Activated T-cell treated with anti-CD3 and anti-CD28 coated beads for 48 hours (primary cell): ENCODE results near the gene EXOC4.
"Not testable (repeated sequence)": the region's sequence is repeated elsewhere in the genome, so short reads cannot be mapped to it uniquely, and the experiment has no call there.

ENCODE experiments used
- DNase-seq: peaks from one replicate; pipeline ENCODE4 v3.0.0-alpha.2; 2020; ENCODE audit warnings: low read depth

EXOC4 gene

DNA sequence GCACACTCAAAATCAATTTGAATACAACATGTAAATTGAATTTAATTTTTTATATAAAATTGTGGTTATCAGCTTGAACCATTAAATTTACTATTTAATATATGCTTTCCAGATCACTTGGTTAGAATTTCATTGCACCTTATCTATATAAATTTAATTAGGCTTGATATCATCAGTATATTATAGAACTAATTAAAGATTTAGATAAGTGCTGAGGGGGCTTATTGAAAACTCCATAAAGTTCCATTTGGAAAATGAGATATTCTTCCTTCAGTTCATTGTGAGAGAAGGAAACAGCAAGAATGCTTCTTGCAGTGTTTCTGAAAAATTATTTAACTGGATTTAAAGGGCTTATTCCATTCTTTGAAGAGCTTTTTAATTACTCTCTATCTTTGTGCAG is 788.6 kb downstream of the EXOC4 start:
- no peak for DNase-seq

- no peak for DNase-seq
These were observed 789.4 kb downstream of the EXOC4 start for GRCh38 chr7:134042307-134042706.

DNA sequence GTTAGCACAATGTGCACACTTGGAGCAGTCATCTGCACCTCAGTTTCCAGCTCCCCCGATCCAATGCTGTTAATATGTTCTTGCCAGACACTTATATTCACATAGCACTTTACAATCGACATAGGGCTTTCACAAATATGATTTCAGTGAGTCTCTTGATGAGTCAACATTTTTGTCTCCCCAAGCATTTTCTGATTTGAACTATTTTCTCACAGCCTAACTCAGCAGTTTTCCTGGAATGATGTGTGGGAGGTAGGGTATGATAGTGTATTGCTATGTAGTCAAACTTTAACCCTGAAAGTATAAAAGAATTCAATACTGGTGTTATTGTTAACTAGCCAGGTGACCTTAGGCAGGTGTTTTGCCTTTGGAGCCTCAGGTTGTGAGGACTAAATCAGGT is 791.8 kb downstream of the EXOC4 start:
- DNase-seq, result no peak

DNA sequence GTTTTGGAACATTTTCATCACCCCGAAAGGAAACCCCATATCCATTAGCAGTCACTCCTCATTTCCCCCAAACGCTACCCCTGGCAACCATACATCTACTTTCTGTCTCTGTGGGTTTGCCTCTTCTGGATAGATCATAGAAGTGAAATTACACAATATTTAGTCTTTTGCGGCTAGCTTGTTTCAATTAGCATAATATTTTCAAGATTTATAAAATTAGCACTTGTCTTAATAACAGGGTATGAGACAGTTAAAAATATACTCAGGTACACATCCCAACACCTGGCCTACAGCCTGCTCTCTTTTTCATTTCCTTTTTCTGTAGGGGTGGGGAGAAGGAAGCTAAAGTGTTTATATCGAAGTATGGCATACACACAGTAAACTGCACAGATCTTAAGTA is 792.8 kb downstream of the EXOC4 start:
- no peak for DNase-seq

DNA sequence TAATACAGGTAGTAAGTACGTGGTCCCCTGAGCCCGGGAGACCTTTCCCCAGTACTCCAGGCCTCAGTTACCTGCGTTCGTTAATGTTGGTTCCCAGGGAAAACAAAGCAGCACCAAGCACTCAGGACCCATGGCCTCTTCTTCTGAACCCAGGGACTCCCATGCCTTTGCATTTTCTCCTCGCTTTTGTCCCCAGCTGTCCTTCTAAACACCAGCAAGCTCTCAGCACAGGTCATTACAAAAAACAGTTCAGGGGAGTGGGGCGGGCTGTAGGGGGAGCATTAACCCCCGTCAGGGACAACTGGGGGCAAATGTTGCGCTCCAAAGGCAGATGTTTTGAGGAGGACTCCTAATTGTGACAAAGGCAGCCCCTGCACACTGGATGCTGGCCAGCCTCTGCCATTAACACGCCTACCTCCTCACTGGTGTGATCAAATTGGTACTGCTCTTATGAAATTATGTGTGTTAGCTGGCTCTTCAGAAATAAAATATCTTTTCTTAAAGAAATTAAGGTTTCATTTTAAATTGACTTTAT is 793.8 kb downstream of the EXOC4 start:
- no peak for DNase-seq

DNA sequence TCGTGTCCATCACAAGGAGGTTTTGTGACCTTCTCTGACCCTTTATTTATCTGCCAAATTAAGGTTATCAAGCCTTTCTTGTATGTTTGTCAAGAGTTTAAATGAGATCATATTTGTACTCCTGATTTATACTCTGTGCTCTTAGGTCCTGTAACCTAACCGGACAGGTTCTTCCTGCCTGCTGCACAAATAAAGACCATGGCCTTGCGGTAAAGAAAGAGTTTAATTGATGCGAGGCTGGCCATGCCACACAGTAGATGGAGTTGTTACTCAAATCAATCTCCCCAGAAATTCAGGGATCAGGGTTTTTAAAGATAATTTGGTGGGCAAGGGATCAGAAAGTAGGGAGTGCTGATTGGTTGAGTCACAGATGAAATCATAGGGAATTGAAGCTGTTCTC is 794.8 kb downstream of the EXOC4 start:
- no peak for DNase-seq

- DNase-seq, result no peak
These were observed 795.3 kb downstream of the EXOC4 start for GRCh38 chr7:134048166-134048565.

- DNase-seq, result no peak
These were observed 798.1 kb downstream of the EXOC4 start for GRCh38 chr7:134051020-134051419.

- DNase-seq, result no peak
These were observed 803.9 kb downstream of the EXOC4 start for GRCh38 chr7:134056816-134057215.

DNA sequence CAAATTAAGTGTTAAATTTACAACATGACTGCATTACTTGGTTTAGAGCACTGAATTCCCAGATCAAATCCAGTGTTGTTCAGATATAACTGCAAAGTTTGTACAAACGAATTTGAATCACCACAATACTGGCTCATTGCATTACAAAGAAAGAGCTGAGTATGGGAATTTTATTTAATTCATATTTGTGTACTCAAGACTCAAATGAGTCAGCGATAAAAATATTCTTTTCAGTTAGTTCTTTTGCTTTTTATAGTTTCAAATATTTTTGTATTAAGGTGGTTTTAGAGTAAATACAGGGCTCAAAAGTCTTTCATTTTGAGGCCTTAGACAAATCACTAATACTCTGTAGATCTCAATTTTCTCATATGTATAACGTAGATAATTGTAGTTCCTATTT is 805.6 kb downstream of the EXOC4 start:
- no peak for DNase-seq

GRCh38 chr7:134058980-134059379 is 806.1 kb downstream of the EXOC4 start:
- no peak for DNase-seq

GRCh38 chr7:134059921-134060320 is 807.0 kb downstream of the EXOC4 start:
- no peak for DNase-seq

DNA sequence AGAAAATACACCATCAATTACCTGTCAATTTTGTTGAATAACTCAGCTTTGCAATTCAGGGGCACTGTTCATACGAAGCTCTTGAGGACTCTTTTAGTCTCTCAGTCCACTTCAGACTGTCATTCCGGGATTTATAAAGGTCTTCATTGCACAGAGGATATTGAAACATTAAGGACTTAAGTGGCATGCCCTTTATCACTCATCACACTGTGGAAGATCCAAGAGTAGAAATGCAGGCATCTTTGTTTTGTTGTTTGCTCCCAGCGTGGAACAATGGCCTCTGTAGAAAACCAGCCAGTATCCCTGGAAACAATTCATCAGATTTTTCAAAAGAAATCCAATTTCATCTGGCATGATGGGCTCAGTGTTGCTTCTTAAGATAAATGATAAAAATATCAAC is 808.0 kb downstream of the EXOC4 start:
- DNase-seq, result no peak

DNA sequence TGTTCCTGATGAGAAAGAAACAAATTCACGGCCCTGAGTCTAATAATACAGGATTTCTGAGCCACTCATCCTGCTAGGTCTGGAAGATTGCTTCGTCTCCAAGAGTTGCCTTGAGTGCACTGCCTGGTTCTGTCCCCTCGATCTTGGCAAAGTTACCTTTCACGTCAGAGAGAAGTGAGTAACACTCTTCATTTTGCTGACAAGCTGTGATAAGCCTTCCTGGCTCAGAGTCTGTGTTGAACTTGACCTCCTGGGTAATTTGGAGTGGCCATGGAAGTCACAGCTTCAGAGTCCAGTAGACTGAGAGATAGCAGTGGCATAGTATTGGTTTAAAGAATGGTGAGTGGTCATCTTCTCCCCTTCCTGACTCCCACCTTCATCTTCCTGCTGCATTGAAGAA is 809.6 kb downstream of the EXOC4 start:
- DNase-seq, result no peak

DNA sequence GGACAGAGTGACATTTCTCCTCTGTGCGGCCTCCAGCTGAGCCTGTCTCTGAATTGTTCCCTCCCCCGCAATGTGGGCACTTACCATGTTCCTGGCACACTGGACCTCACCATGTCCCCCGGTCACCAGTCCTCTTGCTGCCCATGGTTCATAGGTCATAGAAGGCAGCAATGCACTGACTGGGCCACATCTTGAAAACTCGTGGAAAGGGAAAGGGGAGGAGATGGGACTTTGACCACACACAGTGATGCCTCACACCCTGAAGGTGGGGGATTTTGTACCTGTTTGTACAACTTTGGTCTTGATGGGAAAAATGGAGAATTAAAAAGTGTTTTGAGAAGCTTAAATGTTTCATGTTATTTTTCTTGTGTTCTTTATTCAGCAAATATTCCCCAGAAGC is 812.5 kb downstream of the EXOC4 start:
- DNase-seq, result no peak

- DNase-seq, result no peak
These were observed 814.3 kb downstream of the EXOC4 start for GRCh38 chr7:134067164-134067563.

DNA sequence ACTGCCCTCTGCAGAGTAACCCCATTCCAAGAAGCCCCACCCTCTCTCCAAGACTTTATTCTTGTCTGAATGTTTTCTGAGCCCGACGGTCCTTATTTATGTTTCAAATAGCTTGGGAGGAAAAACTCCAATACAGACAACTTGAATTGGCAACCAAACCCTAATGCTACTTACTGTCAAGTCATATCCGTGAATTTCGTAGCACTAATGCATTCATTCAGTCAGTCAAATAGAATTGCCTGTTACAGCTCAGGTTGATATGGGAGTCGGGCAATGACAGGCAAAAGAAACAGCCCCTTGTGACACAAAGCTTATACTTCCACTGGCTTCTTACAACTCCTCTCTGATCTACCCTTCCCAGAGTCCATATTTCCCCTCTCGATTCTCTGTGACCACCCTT is 815.8 kb downstream of the EXOC4 start:
- no peak for DNase-seq

- DNase-seq, result no peak
These were observed 816.3 kb downstream of the EXOC4 start for GRCh38 chr7:134069187-134069586.

DNA sequence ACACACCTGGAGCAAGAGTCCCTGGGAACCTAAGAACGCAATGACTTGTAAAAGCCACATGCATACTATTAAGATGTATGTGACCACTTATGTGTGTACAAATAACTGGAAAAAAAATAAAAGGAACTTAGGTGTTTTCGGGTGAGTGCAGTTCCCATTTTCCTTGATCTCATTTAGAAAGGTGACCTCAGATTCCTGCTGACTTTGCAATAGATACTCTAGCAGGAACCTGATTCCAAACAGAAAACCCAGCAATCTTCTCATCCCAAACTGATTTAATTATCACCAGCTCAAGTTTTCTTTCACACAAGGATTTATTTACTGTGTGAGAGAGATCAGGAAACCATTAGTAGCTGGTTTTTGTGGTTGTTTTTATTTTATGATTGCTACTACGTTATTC is 817.8 kb downstream of the EXOC4 start:
- DNase-seq, result no peak

DNA sequence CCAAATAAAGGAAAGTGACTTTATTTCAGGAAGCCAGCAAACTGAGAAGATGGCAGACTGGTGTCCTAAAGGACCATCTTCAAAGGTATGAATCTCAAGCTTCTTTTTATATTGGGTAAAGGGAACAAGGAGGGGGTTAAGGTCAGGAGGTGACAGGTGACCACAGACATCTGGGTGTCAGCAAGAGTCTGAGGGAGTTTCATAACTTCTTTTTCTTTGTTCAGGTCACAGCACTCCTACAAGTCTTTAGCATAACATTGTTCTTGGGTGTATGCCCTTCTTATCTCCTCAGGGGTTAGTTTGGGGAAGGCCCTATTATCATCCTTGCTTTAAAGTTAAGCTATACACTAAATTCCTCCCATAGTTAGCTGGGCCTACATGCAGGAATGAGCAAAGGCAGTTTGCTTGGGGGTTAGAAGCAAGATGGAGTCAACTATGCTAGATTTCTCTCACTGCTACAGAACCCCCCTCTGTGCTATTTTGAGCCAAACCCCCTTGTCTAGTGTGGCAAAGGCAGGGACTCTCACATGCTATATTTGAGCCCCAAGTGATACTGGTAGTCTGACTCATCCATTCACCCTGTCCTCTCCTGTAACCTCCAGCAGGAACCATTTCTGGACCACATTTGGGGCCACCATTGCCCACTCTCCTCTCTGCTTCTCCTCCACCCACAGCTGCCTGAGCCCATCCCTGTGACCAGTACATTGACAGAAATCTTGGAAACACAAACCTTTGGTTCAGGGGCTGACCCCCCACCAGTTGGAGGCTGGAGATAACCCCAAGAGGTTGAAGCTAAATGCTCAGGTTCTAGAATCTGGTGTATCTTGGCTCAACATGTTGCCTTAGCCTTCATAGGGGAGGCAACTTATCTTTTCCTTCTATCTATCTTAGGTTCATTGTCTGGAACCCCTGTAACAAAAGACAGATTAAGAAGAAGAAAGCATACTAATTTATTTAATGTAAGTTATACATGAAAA is 818.8 kb downstream of the EXOC4 start:
- DNase-seq, result no peak

GRCh38 chr7:134073276-134073675 is 820.4 kb downstream of the EXOC4 start:
- DNase-seq, result no peak

- DNase-seq, result no peak
These were observed 822.9 kb downstream of the EXOC4 start for GRCh38 chr7:134075799-134076198.

- DNase-seq, result not testable (repeated sequence)
These were observed 824.7 kb downstream of the EXOC4 start for GRCh38 chr7:134077560-134077959.

GRCh38 chr7:134078991-134079390 is 826.1 kb downstream of the EXOC4 start:
- DNase-seq, result no peak
